Esophagus muscularis mucosa (tissue), 3 donors: ENCODE data around the gene KCNAB3.
A peak's percentile ranks its signal among the peaks of the same experiment; 100 is the strongest.

Experiments
- EP300 ChIP-seq: sonication (generic); formaldehyde crosslinking; IDR thresholded peaks from one replicate; pipeline ENCODE4 v1.6.1; 2017; ENCODE audit warnings: antibody characterized with exemption
- TF ChIP-seq, protein P1 (sequence below), 3 experiments: fragments of 200-600 bp in 2 of 3; fragments of 450-650 bp in 1 of 3; sonication (generic) in 2 of 3; IDR thresholded peaks; one replicate each; pipeline ENCODE4 v1.5.1; 2017 to 2019; ENCODE audit warnings: antibody characterized with exemption in 3 of 3, mild to moderate bottlenecking in 2 of 3, moderate library complexity in 1 of 3

DNA sequence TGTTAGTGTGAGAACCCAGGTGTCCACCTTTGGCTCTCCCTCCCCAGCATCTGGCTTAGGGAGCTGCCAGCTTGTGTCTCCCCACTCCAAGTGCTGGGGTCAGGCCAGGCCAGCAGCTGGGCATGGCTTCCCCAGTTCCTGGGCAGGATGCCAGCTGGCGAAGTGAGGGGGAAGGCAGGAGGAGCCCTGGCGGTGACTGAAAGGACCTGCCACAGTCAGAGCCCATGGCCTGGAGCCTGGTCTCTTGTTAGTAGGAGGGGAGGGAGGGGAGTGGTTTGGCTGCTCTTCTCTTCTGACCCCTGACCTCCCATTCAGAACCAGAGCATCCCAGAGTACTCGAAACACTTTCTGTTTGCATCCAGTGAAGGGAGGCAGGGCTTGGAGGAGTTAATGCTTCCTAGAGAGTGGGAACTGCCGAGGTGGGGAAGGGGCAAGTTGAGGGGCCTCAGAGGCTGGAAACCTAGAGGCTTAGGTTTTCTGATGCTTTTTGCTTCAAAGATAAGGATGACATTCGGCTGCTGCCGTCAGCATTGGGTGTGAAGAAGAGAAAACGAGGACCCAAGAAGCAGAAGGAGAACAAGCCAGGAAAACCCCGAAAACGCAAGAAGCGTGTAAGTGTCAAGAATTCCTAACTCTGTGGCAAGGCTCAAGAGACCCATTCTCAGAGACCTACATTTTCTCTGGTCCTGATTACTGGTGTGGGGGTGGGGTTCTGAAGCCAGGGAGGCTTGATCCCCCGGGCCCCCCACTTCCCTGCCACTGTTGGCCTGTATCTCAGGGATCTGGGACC is 40.3 kb downstream of the KCNAB3 start:
- no peak for TF ChIP-seq EP300
- TF ChIP-seq, protein P1, sequence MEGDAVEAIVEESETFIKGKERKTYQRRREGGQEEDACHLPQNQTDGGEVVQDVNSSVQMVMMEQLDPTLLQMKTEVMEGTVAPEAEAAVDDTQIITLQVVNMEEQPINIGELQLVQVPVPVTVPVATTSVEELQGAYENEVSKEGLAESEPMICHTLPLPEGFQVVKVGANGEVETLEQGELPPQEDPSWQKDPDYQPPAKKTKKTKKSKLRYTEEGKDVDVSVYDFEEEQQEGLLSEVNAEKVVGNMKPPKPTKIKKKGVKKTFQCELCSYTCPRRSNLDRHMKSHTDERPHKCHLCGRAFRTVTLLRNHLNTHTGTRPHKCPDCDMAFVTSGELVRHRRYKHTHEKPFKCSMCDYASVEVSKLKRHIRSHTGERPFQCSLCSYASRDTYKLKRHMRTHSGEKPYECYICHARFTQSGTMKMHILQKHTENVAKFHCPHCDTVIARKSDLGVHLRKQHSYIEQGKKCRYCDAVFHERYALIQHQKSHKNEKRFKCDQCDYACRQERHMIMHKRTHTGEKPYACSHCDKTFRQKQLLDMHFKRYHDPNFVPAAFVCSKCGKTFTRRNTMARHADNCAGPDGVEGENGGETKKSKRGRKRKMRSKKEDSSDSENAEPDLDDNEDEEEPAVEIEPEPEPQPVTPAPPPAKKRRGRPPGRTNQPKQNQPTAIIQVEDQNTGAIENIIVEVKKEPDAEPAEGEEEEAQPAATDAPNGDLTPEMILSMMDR (IDR thresholded peaks at IDR 0.05), result peak; percentile 23 to 68 (median 41)
